GM21528 (cell line): ENCODE results near the gene CFDP1.

Experiments
- ATAC-seq: cut with Tn5 transposase; IDR thresholded peaks from one replicate; pipeline ENCODE4 v1.9.1; 2021; ENCODE audit warnings: mild to moderate bottlenecking, moderate library complexity; ENCODE audit not compliant: unreplicated experiment, low FRiP score

CFDP1 gene

DNA sequence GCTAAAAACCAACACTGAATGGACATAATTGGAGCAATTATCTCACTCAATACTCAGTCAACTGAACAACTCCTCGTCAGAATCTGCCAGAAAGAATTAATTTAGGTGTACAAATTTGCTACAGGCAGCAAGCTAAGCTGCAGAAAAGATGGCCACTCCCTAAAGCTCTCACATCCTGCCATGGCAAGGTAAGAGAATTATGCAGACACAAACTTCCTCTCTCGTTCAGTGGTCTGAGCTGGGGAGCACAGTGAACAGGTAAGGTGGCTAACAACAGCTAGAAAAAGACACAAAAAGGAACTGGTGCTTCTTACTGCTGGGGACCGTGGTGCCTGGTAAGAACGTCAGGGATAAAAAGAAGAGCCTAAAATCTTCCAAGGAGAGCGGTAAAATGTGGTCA, 107.0 kb downstream of the CFDP1 start:
- ATAC-seq, result no peak

DNA sequence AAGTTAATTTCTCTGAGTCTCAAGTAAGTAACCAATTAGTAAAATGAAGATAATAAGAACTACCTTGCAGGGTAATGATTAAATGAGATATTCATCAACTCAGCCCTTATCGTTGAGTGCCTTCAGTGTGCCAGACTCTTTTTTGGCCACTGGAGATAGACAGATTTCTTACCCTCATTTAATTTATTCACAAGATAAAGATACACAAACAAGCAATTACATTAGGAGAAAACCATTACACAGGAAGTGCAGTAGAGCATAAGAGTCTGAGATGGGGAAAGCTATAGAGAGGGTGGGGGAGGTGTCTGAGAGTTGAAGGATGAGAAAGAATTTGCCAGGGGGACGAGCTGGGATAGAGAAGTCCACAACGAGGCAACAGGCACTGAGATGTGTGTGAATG, 109.4 kb downstream of the CFDP1 start:
- ATAC-seq, result no peak

DNA sequence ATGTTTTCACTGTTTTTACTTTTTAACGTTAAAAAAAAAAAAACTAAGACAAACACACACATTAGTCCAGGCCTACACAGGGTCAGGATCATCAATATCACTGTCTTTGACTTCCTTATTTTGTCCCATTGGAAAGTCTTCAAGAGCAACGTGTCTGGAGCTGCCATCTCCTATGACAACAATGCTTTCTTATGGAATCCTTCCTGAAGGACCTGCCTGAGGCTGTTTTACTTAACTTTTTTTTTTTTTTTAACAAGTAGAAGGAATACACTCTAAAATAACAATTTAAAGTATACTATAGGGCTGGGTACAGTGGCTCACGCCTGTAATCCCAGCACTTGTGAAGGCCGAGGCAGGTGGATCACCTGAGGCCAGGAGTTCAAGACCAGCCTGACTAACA, 110.1 kb downstream of the CFDP1 start:
- ATAC-seq, result no peak

DNA sequence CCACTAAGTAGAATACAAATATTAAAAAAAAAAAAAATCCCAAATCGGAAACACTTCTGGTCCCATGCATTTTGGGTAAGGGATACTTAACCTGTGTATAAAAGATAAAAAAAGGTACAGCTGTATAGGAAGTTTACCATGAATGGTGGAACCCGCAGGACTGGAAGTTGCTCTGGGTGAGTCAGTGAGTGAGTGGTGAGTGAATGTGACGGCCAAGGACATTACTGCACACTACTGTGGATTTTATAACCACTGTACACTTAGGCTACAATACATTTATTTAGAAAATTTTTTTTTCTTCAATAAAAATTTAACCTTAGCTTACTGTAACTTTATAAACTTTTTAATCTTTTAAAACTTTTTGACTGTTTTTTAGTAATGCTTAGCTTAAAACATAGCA, 110.6 kb downstream of the CFDP1 start:
- ATAC-seq, result no peak

DNA sequence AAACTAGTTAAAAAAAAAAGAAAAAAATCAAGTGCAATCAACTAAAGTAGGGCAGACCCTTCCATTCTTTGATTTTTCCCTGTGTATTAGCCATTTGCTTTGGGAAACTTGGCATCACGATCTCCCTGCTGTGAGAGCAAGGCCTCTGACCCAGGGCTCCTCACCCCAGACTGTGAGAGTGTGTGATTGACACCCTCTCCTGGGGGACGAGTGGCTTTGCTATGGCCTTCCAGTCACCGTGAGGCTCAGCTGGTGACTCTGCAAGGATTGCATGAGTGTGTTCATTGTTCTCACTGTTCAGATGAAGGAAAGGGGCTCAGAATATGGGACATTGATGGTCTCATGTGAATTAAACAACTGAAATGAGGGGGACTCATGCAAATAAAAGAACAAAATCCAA, 112.9 kb downstream of the CFDP1 start:
- ATAC-seq, result no peak

DNA sequence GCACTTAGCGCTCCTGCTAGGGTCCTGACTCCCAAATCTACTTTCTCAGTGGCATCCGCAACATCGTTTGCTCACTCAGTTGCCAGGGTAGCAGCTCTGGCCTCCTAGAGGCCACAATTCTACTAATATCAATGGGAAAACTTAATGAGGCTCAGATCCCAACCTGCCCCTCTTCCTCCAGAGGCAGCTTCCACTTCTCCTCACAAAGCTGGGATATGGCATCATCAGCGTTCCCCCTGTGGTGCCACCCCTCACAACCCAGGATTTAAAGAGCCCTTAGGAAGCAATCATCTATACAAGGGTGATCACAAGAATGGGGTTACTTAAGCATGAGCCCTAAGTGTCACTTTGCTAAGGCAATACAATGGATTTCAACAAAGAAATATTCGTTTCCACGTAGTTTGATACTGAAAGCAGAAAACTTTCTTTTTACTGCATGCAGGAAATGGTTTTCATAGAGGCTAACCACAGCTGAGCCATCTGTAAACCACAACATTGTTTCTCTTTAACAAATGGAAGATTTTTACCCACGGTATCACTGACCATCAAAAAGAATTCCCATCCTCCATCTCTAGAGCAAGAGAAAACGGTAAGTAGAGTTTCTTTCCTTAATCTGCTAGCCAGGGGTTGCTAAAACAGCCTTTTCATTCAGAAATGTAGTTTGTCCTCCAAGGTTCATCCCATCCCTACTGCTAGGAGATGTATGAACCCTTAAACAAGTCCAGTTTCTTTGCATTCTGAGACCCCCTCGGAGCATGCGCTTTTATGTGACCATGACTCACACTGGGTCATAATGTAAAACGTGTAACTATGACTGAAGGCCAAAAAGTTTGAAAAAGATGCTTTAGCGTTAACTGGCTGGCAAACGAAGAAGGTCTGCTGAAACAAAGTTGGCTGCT, 113.5 kb downstream of the CFDP1 start:
- peak; percentile 86 for ATAC-seq

DNA sequence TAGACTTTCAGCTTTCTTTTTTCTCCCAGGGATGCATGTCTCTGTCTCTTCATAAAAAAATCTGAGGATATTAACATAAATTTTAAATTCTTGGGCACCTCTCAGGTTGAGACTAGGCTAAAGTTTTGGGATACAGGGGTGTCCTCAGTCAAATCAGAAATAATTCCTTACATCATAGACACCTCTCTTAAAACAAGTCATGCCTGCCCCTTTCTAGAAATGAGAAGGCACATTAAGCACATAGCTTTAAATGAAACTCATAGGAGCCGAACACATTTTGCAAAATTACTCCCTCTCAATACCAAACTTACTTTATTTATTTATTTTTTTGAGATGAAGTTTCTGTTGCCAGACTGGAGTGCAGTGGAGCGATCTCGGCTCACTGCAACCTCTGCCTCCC, 114.6 kb downstream of the CFDP1 start:
- ATAC-seq, result no peak

DNA sequence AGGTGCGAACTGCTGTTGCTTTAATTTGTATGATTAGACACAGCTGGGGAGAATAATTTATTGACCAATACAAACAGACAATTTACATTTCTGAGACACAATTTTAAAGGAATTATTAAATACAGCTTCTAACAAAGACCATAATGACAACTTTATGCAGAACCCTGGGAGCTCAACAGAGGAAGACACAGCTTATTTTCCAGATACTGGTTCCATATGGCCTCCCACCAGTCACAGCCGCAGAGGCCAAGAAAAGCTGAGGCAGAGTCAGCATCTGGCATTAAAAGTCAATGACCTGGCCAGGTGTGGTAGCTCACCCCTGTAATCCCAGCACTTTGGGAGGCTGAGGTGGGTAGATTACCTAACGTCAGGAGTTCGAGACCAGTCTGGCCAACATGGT, 115.8 kb downstream of the CFDP1 start:
- ATAC-seq, result no peak

DNA sequence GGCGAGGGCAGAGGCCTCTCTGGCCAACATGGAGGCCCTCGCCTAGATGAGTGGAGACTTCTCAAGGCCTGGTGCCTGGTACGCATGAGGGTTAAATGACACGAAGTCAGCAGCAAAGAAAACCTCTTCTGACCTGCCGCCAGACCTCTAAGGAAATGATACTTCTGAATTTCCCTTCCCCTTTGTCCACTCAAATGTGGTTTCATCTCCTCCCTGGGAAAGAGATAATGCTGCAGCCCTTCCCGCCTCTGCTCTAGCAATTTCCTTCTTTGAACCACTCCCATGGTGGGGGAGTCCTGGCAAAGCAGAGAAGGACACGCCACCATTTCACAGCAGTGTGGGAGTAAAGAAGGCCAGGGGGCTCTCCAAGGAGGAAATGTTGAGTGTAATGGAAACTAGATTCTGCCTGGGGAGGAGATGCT, 116.2 kb downstream of the CFDP1 start:
- no peak for ATAC-seq

DNA sequence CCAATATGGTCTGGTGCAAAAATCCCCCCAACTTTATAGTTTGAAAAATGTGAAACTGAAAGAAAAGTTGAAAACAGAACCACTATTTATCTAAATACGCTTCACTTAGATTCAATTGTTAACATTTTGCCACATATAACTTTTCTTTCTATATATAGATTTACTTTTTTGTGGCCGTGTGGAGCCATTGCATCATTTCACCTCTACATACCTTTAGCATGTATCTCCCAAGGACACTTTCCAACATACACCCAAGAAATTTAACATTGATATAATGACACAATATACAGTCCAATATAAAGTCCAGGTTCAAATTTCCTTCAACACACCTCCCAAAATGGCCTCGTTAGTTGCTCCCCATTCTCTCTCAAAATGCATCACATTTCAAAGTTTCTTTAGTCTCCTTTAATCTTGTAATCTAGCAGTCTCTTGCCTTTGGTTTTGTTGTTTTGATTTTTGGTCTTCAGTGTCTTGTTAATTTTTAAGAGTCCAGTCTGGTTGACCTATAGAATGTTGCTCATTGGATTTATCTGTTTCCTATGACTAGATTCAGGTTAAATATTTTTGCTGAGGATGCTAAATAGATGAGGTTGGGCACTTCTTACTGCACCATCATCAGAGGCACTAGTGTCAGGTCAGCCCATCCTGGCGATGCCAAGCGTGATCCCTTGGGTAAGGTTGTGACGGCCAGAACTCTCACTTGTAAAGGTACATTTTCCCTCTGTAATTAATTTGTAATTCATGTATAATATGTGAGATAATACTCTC, 117.6 kb downstream of the CFDP1 start:
- no peak for ATAC-seq

DNA sequence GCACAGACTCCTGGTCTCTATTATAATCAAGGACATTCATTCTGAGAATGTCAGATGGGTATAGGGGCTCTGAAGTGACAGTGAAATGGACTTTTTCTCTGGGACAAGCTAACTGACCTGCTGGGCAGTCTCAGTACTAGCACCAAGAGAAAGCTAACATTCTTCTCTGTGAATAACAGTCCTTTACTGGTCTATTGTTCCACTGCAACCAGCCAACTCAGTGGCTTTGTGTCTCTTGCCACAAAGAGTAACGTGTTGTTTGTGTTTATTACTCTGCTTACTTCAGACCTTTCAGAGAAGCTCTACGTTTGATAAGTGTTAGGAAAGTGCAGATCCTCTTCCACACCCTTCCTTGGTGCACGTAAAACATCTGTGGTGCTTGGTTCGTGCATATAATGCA, 120.4 kb downstream of the CFDP1 start:
- ATAC-seq, result no peak

DNA sequence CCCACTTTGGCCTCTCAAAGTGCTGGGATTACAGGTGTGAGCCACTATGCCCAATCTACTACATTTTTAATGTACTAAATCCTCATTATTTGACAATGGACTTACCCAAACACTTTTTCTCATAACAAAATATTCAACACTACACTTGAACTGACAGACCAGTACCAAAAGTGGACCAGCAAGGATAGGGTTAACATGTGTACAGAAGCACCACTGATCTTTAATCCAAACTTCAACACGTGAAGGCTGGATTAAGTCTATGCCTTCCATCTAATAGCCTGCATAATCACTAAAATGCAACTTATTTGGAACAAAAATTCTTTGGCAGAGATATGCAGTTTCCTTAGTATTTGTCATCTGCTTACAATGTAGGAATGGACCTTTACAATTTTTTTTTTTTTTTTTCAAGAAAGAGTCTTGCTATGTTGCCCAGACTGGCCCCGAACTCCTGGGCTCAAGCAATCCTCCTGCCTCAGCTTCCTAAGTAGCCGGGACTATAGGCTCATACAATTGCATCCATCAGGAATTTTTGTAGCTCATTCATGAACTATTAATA, 121.8 kb downstream of the CFDP1 start:
- ATAC-seq, result no peak

DNA sequence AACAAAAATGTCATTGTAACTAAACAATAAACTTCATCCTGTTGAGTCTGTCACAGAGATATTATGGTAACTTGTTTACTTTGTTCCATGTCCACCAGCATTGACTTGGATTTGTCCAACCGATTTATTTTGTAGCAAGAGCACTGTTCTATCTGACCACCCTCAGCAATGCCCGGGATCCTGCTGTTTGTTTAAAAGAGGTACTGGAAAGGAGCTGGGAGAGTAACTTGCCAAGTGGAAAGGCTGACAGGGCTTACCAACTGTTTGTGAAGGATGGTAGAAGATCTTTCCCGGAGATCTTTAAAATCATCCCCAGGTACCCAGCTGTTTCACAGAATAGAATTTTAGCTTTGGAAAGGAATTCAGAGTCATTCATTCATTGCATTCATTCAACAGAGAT, 122.8 kb downstream of the CFDP1 start:
- no peak for ATAC-seq

DNA sequence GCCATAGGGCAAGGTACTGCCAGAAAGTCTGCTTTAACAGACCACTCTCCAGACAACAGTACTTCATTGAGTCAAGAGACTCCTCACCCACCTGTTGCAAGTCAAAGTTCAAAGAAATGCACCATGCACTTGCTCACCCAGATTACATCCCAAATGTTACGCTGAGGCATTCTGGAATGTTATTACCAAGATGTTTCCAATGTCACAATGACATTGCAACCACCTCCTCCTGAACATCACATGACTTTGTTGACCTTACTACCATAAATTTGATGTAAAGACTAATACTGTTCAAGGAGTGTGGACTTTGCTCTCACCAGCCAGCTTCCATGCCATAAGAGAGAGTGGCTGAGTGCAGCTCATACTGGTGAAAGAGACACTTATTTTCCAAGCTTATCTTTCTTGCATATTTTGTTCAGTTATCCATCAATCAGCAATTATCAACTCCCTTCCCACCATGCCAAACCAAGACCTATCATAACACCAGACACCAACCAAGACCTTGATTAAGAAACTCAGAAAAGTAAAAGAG, 123.3 kb downstream of the CFDP1 start:
- no peak for ATAC-seq

DNA sequence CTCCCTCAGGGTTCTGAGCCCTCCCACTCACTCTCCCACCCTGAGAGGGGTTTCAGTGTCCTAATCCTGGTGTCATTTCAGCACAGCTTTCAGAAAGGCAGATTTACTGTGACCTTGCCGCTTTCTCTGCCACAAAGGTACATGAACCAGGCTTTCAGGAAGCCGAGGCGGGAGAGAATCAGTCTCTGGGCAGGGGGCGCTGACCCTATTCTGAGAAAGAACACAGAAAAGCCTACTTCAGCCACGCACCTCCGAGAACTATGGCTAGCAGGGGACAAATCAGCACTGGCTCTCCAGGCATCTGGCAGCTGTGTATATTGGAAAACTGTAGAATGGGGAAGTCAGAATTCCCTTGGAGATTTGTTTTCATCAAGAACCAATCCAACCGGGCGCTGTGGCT, 124.1 kb downstream of the CFDP1 start:
- no peak for ATAC-seq

DNA sequence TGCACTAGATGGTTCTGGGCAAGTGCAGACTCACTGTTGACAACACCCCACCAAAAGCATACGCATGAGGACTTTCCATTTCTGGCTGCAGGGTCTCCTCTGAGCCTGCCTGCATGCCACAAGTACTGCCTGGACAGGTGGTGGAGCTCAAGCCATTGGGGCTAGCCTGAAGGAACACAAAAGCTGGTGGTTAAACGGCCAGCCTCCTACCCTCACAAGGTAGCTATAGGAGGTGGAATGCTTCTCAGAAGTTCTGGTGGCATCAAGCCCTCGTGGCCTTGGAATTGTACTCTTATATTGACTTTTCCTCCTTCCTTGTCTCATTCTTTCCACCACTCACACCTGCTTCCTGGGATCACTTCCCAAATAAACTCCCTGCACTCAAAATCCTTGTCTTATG, 125.3 kb downstream of the CFDP1 start:
- ATAC-seq, result no peak

DNA sequence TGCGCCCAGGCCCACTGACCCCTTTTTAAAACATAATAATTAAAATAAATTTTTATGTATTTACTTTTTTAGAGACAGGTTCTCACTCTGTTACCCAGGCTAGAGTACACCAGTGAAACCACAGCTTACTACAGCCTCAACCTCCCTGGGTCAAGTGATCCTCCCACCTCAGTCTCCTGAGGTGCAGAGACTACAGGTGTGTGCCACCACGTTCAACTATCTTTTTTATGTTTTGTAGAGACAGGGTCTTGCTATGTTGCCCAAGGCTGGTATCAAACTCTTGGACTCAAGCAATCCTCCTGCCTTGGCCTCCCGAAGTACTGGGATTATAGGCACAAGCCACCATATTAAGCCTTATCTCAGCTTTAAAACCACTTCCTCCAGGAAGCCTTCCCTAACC, 125.8 kb downstream of the CFDP1 start:
- no peak for ATAC-seq

DNA sequence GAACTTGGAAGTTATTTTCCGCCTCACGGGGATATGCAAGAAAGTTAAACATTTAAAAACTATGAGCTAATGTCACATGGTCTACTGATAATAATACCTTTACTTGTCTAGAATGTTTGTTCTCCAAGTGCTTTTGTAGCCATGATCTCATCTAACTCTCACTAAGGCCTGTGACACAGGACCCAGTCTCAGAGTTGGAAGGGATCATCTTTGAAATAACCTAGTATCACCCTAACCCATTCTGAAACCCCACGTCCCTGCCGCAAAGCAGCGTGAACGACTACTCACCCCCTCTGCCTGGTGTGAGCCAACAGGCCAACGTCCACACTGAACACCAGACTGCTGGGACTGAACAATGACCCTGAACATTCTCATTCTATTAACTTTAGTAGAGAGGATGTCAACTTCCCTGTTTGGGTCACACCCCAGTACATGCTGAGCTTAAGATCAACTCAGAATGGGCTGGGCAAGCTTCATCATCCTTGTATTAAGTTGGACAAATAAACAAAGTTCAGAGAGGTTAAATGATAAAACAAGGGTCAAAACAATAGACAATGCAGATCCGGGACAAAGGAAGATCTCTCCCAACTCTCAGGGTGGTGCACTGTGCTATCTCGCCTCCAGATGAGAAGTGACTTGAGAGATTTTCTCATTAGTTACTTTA, 127.1 kb downstream of the CFDP1 start:
- ATAC-seq, result no peak

DNA sequence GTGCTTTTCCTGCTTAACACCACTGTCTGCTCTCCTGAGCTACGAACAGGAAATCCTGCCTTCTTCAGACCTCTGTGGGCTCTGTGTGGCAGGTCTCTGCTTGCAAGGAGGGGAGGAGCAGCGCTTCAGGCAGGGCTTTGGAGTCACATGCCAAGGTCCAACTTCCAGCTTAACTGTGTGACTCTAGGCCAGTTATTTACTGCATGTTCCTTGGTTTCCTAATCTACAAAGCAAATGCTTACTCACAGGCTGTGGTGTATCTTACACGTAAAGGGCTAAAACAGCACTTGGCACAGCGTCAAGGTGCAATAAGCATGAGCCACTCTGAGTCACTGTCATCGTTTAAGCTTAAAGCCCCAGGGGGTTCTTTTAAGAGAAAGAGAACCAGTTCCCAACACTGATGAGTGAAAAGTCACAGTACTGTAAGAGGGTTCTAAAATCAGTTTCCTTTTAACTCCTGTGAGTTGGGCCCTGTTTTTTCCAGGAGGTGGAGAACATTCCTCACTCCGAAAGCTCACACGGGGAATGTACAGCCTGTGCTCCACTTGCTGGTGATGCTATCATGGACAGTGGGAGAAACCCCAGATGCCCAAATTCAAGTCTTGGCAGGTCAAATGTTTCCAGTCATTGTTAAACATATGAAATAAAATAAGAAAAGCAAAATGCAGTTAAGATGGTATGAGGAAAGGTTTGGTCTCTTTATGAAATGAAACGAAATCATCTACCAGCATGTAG, 127.8 kb downstream of the CFDP1 start:
- ATAC-seq, result peak; percentile 55
